NCI-H2227 (cell line): ENCODE data around the gene CCR7.

Source experiments
- DNase-seq: peaks from one replicate; lab custom pipeline; 2025; ENCODE audit not compliant: unreplicated experiment; lab: John Stamatoyannopoulos, UW

The CCR7 gene

DNA sequence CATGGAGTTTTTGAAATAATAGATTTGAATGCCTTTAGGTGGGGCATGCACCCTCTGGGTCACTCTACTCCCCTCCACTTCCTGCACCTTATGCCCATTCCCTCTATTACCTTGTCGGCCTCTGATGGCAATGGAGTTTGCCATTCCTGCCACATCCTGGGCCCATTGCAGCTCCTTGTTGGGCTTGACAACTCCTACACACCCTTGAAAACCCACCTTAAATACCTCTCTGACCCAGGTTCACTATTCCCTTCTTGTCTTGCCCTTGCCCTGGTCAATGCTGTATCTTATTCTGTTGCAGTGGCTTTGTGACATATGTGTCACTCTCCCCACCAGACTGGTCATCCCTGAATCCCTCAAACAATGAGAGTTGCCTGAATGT is 2.4 kb downstream of the CCR7 start:
- DNase-seq = no peak

DNA sequence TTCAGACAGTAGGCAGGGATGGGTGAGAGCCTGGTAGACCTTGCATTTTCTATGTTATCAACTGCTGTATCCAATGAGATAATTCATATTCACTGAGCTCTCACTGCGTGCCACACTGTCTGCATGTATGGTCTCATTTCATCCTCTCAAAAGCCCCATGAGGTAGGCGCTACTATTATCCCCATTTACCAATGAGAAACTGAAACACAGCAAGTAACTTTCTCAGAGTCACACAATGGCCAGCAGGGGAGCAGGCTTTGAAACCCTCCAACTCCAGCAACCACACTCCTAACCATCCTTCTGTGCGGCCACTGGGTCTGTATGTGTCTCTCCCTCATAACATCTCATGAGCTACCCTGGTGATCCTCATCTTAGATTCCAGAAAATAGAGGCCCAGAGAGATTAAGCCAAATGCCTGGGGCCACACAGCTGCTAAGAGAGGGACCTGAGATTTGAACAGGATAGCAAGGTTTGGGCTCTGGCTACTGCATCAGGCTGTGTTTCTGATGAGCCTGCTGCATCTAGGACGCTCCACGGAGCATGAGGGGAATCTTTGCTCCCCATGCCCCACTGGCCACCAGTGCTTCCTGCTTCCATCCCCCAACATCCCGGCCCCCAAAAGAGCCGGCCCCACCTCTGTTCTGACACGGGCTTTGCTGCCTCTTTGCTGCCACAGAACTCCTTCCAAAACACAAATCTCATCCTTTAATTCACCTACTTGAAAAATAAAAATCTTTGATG is 3.2 kb downstream of the CCR7 start:
- DNase-seq = no peak

DNA sequence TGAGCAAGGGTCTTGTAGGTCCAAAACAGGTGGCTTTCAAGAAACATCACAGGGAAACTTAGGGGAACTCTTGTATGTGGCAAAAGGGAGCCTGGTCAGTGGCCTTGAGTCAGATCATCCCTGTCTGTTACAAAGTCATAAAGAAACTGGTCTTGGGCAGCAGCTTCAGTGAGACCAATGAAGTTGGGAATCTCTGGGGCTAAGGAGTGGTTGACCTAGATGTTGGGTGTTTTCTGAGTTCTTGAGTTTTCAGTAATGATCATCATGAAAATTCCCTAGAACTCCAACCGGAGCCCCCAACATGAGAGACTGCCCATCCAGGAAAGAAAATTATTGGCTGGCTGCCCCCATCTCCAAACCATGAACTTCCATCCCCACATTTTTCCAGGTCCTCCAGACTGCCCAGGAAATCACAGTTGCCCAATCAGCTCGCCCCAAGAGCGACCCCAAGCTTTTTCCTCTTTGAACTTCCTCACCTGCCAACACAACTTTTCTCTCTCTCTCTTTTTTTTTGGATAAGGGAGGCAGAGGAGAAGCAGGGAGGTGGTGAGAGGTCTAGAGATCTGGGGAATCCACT is 3.9 kb downstream of the CCR7 start:
- DNase-seq = no peak

DNA sequence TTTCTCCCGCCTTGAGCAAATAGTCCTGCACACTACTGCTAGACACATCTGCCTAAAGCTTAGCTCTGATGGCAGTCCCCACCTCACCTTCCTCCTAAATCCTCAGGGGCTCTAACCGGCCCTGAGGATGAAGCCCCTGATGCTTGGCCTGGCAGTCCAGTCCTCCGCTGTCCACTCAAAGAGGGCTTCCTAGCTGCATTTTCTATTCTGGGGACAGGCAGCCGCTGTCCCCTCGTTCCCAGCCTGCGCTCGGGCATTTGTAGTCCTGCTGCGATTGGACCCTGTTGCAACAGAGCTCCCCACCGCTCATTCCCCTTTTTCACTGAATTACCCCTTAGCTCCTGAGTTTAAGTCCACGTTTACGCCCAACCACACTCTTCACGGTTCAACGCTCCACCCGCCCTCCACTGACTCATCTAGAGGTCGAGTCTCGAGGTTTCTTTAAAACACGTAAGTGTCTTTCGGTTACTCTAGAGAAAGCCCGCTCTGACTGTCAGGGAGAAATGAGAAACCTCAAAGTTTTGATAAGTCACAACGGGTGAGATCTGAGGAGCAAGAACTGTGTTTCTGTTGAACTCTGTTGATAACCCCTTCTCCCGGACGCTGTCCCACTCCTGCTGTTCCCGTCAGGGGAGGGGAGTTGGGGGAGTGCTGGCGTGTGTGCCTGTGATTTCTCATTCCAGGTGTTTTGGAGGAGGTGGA is 4.5 kb downstream of the CCR7 start:
- no peak for DNase-seq

DNA sequence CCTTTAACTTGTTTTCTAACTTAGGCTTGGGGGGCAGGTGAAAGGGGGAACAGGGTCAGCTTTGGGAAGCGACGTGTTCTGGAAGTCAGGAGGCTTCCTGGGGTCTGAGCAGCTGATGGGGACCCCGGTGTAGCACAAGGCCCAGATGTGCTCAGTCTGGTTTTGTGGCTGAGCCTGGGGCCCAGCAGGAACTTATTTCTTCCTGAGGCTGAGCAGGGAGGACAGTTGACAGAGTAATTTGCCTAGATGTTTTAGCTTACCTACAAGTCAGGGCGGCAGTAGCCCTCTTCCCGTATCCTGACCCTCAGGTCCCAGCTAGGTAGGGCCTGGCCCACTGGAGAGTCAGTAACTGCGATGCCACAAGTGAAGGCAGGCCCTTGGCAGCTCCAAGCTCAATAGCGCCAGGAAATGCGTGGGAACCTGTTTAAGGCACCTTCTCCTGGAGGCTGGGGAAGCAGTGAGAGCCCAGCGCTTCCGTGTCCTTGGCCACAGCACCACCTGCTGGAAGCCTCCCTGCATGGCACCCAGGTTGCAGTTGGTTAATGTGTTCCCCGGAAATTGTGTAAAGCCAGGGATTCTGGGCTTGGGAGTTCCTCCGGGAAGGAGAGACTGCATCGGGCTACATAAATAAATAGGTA is 5.2 kb downstream of the CCR7 start:
- peak; percentile 93 for DNase-seq

DNA sequence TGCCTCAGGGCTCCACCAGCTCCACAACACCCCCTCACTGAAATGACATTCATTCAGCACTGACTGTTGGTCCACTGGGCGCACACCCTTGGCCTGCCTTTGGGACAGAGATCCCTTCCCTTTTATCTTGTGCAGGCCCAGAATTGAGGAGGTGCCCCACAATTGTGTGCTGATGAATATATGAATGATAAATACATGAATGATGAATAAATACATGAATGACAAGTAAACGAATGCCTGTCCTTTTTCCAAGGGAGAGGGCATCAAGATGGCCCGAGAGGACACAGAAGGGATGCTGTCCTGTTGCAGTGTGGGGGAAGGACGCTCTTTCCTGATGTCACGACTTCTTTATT is 5.7 kb downstream of the CCR7 start:
- DNase-seq = no peak

DNA sequence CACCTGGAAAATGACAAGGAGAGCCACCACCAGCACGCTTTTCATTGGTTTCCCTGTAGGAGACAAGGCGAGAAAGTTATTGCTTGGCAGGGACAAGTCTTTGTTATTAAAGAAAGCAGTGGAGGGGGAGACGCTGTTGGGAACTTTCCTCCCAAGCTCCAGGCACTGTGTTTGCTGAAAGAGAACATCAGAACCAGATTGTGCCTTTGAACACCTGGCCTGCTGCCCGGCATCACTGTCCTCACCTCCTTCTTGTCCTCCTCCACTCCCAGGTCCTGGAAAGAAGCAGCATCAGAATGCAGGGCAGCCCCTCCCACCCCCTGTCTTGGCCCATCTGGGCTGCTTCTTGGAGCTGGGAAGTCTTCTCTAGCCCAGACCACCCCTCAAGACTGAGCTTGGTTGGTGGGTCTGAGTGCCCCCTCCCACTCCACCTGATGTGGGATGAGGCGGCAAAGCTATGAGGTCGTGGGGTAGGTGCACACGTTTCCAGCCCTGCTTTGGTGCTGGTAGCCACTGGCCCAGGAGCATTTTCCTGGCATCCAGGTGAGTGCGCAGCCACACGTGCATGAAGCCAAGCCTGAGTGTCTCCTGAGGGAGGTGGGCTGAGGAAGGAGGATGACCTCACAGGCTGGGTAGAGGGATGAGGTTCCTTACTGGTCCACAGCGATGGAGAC is 6.2 kb downstream of the CCR7 start:
- no peak for DNase-seq

DNA sequence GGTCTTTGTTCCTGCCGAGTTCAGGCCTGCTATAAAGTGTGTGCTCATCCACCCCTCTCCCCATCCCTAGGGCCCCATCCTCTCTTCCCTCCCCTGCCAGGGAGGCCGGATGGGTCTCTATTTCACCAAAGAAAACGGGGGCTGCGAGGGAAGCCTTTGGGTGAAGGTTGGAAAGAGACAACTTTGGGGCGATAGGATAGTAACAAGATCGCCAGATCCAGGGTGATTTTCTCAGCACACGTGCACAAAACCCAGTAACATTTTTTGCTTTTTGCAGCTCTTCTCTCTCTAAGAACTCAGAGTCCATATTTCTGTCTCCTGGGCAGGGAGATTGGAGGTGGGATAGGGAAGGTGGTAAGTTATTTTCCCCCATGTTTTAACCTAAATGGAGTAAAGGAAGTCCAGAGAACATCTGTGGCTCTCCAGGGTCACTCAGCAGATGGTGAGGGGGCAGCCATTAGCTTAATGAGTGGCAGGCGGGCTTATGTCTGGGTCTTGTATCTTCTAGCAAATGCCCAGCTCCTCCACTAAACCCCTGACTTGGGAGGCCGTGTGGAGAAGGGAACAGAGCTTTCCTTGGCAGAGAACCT is 6.9 kb downstream of the CCR7 start:
- DNase-seq = peak; percentile 24

DNA sequence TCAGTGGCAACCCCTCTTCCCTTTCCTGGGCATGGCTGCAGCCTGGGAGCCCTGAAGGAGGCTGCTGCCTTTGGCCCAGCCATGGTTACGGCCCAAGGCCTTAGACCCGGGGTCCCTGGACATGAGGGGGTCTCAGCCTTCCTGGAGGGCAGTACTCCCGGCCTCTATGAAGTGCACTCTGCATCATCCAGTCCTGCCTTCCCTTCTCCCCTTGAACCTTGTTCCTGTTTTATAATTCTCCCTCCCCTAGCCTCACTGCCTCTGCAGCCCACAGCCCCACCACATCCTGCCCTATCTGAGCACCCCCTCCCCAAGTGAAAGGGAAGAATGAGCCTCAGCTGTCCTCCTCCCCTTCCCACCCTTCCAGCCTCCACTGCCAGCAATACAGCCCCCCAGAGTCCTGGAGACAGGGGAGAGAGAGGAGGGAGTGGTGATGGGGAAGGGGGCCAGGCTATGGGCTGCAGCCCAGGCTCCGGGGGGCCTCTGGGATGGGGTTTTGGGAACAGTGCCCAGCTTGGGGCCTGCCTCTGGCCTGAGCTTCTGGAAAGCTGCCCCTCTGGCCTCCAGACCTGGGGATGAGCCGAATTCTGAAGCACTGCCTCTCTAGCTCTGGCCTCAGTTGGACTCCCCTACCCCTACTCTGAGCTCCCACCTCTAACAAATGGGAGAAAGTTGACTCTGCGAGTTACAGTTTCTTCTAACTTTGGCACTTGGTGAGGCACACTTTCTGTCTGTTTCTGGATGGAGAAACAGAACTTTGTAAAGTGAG is 7.6 kb downstream of the CCR7 start:
- no peak for DNase-seq

DNA sequence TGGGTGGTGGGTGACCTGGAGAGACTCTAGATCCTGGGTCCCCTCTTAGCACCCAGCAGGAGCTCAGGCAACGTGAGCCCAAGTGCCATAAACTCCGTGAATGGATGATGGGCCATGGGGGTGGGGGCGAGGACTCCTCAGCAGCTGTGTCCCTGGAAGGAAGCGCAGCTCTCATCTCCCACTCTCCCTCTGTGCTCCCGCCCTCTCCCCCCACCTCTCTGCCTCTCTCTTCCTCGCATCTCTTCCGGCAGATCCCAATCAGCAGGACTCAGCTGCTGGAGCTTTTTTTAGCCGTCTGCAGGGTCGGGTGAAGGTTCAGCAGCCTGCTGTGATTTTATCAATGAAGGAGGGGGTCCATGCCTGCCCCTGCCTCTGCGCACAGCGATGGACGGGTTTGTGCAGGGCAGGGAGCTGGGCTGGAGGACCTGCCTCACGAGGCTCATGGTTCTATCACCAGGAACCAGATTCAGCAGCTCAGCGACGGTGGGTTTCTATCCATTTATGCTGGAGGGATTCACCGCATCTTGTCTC is 8.3 kb downstream of the CCR7 start:
- peak; percentile 66 for DNase-seq

DNA sequence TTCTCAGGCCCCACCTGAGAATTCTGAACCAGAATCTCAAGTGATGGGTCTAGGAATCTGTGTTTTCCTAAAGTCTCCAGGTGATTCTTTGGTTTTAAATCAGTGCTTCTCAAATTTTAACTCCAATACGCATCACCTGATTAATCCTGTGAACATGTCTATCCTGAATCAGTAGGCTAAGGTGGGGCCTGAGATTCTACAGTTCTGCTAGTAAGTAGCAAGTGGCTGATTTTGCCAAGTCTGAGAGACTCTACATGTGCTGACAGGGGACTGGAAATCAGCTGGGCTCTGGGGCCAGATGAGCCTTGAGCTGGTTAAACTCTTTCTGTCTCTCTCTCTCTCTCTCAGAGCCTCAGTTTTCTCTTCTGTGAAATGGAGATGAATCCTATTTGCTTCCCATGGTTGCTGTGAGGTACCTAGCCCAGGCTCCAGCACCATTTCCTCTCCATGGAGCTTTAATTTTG is 9.0 kb downstream of the CCR7 start:
- DNase-seq = no peak

DNA sequence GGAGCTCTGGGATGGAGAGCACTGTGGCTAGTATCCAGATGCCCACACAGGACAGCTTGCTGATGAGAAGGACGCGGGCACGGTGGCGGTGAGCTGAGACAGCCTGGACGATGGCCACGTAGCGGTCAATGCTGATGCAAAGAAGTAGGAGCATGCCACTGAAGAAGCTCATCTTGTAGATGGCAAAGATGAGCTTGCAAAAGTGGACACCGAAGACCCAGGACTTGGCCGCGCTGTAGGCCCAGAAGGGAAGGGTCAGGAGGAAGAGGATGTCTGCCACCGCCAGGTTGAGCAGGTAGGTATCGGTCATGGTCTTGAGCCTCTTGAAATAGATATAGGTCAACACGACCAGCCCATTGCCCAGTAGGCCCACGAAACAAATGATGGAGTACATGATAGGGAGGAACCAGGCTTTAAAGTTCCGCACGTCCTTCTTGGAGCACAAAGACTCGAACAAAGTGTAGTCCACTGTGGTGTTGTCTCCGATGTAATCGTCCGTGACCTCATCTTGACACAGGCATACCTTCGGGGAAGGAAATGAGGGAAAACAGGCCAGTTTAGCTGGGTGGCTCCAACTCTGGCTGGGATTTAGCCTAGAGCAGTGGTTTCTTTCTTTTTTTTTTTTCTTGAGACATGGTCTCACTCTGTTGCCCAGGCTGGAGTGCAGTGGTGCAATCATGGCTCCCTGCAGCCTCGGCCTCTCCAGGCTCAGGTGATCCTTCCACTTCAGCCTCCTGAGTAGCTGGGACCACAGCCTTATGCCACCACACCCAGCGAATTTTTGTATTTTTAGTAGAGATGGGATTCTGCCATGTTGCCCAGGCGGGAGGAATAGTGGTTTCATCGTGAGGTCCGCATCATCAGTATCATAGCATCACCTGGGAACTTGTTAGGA is 9.7 kb downstream of the CCR7 start:
- DNase-seq = no peak

DNA sequence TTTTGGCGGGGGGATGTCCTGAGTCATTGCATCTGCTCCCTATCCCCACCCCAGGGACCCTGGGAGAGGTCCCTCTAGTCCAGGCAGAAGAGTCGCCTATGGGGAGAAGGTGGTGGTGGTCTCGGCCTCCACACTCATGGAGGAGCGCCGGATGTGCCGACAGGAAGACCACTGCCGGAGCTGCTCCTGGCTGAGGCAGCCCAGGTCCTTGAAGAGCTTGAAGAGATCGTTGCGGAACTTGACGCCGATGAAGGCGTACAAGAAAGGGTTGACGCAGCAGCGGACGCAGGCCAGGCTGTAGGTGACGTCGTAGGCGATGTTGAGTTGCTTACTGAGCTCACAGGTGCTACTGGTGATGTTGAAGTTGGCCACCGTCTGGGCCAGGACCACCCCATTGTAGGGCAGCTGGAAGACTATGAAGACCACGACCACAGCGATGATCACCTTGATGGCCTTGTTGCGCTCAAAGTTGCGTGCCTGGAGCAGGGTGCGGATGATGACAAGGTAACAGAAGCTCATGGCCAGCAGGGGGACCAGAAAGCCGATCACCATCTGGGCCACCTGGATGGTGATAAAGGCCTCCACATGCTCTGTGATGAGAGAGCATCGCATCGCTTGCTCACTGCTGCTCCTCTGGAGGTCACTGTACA is 10.5 kb downstream of the CCR7 start:
- no peak for DNase-seq

DNA sequence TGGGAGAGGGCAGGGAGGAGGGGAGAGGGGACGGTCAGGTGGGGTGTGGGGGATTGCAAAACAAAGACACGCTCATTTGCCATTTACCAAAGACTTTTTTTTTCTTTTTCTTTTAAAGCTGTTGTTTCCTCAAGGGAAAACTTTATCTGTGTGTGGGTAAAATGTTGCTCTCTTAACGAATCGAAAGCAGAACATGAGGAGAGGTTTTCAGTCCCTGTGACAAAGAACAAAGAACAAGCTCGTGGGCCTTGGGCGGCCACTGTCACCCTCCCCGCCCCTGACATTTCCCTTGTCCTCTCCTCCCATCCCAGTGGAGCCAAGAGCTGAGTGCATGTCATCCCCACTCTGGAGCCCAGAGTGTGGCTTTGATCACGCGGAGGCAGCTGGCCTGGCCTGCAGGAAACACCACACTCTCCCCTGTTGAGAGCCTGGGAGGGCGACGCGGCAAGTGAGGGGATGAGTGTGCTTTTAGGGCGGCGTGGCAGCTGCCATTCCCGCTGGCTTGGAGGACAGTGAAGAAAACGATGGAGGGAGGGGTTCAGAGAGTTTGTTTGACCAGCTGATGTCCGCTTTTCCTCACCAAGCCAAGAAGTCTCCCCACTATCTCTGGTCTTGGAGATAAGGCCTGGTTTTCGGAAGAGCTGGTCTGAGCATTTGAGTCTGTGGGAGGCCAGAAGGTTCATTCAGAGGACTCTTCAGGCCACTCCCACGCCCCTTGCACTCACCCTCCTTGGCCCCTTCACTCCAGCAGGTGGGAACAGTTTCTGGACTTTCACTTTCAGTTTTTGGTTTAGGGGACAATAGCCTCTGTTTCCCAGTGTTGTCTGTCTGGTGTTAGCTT is 11.4 kb downstream of the CCR7 start:
- no peak for DNase-seq

DNA sequence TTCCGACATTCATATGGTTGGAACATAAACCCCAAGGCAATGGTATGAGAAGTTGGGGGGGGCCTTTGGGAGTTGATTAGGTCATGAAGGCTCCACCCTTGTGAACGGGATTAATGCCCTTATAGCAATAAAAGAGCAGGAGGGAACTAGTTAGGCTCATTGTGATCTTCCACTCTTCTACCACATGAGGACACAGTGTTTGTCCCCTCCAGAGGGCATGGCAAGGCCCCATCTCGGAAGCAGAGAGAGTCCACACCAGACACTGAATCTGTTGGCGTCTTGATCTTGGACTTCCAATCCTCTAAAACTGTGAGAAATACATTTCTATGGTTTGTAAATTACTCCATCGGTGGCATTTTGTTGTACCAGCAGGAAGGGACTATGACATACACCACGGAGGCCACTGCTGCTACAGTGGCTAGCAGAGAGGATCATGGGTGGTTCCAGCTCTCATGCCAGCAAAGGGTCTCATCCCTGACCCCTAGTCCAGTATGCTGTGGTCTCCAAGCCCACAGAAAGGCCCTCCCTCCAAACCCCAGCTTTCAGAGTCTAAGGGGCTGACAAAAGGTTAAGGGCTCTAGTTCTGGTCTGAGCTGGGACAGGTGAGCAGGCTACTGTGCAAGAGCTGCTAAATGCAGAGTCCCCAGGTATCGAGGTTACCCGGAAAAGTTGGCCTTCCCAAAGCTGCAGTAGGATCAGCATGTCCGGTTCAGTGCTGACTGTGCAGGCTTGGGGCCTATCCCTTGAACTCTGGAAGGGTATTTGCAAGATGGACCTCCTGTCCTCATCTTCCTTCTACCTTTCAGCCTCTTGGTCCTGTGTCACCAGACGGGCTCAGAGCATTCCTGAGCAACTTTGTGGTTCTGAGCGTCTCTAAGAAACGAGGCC is 12.2 kb downstream of the CCR7 start:
- no peak for DNase-seq

DNA sequence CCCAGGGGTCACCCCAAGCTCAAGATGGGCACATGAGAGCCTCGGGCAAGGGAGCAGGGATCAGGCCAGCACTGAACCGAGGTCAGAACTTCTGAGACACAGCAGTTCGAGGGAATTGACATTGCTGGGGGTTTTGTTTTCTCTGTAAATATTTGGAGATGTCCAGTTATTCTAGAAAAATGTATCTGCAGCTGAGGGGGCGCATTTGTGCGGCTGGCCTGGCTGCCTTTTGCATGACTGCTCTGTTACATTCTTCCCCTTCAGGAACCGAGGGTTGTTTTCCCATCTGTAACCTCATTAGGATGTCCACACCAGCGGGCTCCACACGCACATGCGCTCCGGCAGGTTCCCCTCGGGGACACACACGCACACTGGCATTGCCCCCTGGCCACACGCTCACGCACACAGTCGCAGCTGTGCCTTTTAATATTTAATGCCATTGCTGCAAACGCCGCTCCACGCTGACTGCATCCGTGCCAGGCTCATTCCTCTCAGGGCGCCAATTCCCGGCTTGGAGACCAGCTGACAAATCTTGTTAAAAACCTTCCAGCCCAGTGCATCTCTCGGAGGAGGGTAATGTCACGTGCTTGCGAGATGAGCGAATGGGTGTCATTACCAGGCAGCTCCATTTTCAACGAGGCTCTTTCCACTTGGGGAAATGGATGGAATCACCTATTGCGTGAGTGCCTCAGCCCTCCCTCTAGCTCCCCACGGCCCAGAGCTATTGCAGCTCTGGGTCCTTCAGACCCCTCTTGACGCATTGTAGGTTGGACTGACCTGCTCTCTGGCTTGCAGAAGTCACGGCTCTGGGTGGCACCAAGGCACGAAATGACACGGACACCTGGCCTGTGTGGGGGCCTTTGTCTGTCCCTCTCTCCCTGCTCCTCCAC is 13.1 kb downstream of the CCR7 start:
- DNase-seq = peak; percentile 36
